Astrocyte of the cerebellum (primary cell): Measurements from ENCODE around the gene C2orf81.

Source experiments
- DNase-seq: peaks from one replicate; pipeline ENCODE4 v3.0.0-alpha.2; 2011; ENCODE audit warnings: low read depth
- H3K4me3 ChIP-seq: 2 replicates; pipeline ENCODE4 v1.5.1; 2011; ENCODE audit warnings: mild to moderate bottlenecking, low read depth, low read length, moderate library complexity
- in situ Hi-C: cut with HindIII; loops from 2 replicates; pipeline ENCODE4 v1.10.0; 2017; ENCODE audit warnings: low sequenced_read_pairs
- TF ChIP-seq, protein P1 (sequence below): IDR thresholded peaks from 2 replicates; pipeline ENCODE4 v1.5.1; 2012; ENCODE audit warnings: low read length, low read depth, moderate library complexity, mild to moderate bottlenecking; ENCODE audit errors: missing control alignments

Gene C2orf81

DNA sequence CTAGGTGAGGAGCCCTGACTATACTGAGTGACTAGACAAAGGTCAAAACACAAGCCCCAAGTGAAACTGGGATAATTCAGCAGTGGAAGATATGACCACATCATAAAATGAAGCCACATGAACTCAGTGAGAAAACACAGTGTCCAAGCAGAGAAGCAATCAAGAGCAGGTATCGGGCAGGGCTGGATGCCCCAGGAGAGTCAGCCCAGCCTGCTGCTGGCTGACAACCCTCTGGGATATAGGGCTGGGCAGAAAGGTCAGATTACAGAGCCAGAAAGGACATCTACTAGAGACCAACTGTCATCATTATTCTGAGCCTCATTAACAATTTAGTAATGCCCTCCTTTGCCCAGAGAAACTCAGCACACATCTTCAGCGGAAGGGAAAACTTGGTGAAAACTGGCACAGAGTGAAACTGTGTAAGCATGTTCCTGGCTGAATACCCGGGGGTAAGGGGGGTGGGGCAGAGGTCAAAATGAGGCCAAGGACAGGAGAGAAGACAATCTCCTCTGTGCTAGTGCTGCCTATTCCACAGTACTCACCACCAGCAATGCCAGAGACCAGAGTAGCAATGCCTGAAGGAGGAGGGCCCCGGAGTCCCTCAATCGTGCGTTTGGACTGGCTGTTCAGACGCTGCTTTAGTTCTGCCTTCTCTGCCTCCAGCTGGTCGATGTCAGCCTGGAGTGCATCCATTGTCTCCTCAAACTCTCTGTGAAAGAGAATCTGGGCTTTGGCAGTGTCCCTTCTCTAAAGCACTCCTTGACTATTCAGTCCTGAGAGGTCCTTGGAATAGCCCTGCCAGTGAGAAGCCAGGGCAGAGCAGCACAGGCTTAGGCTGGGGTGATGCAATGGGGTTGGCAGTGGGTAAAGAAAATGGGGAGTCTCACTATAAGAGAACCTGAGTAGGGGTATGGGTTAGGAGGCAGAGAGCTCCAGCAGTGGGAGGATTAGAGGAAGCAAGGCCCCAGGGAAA, 56.6 kb downstream of the C2orf81 start:
- H3K4me3 ChIP-seq: no peak overlapping the region
- in situ Hi-C loops: no loop called here
- TF ChIP-seq, protein P1, sequence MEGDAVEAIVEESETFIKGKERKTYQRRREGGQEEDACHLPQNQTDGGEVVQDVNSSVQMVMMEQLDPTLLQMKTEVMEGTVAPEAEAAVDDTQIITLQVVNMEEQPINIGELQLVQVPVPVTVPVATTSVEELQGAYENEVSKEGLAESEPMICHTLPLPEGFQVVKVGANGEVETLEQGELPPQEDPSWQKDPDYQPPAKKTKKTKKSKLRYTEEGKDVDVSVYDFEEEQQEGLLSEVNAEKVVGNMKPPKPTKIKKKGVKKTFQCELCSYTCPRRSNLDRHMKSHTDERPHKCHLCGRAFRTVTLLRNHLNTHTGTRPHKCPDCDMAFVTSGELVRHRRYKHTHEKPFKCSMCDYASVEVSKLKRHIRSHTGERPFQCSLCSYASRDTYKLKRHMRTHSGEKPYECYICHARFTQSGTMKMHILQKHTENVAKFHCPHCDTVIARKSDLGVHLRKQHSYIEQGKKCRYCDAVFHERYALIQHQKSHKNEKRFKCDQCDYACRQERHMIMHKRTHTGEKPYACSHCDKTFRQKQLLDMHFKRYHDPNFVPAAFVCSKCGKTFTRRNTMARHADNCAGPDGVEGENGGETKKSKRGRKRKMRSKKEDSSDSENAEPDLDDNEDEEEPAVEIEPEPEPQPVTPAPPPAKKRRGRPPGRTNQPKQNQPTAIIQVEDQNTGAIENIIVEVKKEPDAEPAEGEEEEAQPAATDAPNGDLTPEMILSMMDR: no peak
- DNase-seq: no peak
